Activated T-helper 1 cell treated with Interleukin-2 at 50 U/mL for 16 hours (primary cell): ENCODE results near the gene RNF169.

Source experiments
- DNase-seq: peaks from one replicate; pipeline ENCODE4 v3.0.0-alpha.2; 2020; ENCODE audit warnings: low read depth

RNF169 gene

DNA sequence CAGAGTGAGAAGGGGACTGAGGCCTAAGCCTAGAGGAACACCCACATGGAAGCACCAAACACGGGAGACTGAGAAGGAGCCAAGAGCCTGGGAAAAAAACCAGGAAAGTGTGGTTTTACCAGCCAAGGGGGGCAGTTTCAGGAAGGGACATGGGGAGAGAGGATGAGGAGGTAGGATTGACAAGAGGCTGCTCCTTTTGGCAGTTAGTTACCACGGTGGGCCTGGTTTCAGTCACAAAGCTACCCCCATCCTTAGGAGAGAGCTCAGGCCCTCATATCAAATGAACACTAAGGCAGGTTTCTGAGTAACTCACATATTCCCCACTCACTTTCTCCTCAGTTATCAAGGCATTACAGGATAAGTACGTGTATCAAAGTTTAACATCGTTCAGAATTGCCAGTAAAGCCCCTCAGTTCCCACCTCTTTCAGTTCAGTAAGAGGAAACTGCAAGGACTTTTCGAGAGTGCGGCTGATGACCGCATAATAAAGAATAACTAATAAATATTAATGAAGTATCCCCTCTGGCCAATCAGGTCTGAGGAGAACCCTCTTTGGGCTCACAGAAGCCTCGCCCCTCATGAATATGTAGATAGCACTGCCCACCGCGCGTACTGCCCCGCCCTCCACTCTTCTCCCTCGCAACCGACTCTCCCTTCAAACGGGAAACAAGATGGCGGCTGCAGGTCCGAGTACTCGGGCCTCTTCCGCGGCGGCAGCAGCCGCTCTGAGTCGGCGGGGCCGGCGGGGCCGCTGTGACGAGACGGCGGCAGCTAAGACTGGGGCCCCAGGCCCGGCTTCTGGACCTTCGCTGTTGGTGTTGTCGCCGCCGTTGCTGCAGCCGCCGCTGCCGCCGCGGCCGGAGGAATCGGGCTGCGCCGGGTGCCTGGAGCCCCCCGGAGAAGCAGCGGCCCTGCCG is at the start of gene RNF169:
RNF169 (plus strand) TSS at position 639 of the 916 bp plus-strand sequence; CDS start at position 671, 32 bp downstream.
- DNase-seq: peak; percentile 80

- DNase-seq: no peak
Observed at GRCh38 chr11:74699615-74700396, 48.8 kb upstream of the RNF169 start.

- DNase-seq: no peak
Observed at GRCh38 chr11:74701351-74701750, 47.3 kb upstream of the RNF169 start.

DNA sequence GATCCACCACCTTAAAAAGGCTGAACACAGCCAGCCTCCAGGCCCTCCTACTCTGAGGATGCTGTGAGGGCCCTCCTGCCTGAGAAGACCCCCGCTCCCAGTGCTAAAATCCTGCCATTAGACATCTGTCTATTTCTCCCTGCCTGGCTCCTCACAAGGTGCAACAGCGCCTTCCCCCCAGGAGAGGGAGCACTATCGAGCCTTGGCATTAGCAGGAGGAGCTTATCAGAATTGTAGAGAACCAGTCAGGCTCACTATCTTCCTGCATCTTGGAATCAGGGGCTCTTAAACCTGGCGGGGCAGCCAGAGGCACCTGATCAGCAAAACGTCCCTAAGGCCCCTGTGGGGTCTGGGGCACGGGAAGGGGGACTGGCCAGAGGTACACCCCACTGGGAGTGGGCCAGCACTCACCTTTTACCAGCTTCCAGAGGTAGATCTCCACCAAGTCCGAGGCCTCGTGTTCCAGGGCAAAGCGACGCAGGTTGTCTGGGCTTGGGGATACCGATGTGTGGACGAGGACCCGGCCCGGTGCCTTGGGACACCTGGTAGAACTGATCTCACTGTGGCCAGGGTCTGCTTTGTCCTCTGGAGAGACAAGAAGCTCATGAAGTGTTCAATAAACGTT is 46.2 kb upstream of the RNF169 start:
- DNase-seq: peak; percentile 19

DNA sequence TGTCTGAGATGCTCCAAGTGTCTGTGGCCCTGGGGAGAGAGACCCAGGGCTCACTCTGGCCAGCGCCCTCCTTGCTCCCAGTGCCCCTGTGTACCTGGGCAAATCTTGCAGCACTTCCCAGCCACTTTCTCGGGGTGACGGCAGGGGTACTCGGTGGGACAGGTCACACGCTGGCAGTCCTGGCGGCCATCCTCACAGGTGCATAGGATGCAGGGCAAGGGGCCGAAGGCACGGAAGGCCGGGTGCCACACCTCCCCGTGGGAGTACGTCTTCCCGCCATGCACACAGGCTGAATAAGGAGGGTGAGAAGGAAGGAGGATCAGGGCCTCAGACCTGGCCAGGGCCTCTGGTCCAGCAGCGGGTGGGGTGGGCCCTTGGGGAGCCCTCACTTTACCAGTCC is 45.4 kb upstream of the RNF169 start:
- DNase-seq: no peak

DNA sequence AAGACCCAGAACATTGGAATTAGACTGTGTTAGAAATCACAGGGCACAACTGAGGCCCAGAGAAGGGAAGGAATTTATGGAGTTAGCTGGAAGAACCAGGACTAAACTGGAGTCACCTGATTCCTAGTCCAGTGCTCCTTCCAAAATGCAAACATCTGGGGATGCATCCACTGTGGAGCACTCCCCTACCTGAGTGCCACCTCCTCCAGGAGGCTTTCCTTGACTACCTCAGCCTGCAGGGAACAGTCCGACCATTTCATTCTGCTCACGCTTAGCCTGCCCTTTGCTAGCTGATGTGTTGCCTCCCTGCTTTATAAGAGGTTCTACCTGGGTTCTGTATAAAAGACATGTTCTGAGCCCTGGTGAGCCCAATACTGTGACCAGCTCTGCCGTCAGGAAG is 41.5 kb upstream of the RNF169 start:
- DNase-seq: no peak

- DNase-seq: no peak
Observed at GRCh38 chr11:74707602-74708510, 40.8 kb upstream of the RNF169 start.

DNA sequence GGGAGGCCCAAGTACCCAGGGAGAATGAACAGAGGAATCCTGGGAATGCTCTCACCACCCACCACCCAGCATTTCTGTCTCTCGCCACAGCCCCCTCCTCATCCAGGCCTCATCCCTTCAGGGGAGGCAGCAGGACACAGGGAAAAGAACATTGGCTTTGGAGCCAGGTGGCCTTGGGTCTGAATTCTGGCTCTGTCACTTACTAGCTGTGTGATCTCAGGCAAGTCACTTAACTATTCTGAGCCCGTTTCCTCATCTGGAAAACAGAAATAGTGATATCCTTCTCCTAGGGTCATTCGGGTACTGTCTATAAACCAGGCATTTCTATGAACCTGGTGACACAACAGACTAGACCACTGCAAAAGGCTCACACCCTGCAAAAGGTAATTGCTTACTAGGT is 39.5 kb upstream of the RNF169 start:
- DNase-seq: no peak

DNA sequence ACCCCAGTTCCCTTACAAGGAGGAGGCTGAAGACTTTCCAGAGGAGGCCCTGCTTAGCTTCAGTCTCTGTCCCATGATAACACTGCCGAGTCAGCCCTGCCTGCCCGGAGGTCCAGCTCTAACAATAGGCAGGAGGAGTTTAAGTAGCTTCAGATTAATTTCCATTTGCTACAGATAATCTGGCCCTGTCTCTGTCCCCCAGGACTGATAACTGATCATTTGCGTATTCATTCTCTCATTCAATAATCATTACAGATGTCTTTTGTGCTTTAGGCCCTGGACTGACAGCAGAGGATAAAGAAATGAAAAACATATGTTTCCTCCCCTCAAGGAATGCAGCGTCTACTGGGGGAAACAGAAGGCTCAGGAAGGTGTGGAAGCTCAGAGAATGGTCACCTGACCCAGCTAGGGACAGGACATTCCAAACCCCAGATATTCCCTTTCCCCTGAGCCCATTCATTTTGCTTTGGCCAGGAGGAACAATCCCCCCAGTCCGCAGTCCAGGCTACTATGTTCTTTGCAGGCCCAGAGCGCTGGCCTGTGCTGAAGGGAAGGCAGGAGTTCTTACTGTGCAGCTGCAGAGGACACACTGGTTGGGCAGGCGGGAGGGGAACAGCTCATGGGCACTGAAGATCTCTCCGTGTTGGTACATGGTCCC is 38.2 kb upstream of the RNF169 start:
- DNase-seq: no peak

DNA sequence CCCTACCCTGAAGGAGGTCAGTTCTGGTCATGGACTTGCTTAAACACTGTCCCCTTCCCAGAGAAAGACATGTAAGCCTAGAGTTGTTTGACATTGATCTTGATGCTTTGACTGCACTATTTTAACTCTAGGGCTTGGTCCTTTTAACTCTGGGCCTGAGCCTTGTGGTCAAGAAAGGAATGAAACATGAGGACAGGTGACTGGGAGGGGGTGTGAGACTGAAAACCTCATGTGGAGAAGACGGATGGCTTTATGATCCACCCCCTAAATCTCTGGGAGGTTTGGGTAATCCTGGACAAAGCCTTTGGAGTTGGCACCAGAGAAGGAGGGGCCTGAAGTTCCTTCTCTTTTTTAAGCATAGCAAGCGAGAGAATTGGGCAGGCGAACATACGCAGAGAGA is 35.0 kb upstream of the RNF169 start:
- DNase-seq: no peak

DNA sequence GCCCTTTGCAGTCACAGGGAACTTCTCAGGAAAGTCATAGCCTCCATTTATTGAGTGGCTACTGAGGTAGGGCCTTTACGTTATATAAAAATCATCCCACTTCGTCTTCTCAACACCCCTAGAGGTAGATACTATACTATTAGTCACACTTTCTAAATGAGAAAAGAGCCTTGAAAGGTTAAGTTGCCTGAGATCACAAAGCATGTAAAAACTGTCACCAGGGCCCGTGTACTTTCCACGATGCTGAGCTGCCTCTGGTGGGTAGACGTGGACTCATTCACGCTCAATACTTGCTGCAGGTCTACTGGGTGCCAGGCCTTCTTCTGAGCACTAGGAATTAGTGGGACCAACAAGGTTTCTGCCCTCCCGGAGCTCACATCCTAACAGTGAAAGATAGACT is 33.7 kb upstream of the RNF169 start:
- DNase-seq: no peak

- DNase-seq: no peak
Observed at GRCh38 chr11:74717221-74717969, 31.3 kb upstream of the RNF169 start.

GRCh38 chr11:74719011-74719410 is 29.6 kb upstream of the RNF169 start:
- DNase-seq: no peak

DNA sequence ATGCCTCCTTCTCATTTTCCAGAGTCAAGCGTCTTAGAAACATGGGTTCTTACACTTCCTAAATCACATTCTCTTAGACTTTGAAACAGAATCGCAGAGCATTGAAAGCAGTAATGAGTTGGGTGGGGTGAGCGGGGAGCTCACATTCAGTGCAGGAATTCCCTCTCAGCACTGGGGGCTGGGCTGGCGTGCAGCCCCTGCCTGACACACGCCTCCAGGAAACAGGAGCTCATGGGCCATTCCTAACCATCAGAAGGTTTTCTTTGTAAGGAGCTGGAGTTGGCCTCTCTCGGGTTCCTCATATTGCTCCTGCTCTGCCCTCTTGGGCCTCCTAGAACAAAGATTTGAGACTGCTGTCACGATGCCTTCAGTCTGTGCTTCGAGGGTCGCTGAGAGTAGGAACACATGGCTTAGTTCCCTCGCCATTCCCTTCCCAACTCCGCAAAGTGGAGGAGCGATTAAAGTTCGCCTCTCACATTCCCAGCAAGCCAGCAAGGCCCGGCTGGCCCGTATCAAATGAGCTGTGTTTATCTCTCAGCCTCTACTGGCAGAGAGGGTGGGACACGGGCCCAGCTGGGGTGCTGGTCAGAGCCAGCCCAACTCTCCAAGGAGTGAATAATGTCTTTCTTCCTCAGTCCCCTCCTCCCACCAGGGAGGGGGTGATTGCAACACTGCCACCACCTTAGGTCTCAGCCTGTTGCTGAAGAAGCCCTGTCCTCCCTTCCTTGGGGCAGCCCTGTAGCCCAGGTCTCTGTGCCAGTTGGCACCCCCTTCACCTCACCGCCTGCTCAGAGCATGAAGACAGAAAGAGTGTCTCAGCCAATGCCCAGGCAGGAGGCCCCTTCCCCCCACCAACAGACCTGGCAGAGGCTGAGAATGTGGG is 27.8 kb upstream of the RNF169 start:
- DNase-seq: no peak

DNA sequence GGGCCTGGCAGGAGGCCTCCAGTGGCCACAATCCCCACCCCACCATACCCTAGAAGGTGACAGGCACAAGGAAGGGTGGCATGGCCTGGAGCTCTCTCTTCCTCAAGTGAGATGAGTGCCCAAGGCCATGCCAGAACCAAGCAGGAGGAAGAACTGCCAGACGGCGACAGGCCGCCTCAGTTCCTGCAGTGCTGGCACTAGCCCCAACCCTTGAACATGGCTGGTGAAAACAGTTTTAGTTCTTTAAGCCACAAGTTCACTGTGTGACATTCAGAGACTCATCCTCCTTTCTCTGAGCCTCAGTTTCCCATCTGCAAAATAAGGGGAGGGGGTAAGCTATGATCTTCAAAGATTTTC is 27.2 kb upstream of the RNF169 start:
- DNase-seq: no peak

DNA sequence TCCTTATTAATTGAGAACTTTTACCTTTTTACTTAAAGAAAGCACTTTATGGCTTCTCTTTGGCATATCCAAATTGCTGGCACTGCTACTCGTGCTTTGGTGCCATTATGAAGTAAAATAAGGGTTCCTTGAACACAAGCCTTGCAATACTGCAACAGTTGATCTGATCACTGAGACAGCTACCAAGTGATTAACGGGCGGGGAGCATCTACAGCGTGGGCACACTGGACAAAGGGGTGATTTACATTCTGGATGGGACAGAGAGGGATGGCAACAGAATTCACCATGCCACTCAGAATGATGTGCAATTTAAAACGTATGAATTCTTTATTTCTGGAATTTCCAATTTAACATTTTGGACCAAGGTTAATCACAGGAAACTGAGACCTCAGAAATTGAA is 25.1 kb upstream of the RNF169 start:
- no peak for DNase-seq

DNA sequence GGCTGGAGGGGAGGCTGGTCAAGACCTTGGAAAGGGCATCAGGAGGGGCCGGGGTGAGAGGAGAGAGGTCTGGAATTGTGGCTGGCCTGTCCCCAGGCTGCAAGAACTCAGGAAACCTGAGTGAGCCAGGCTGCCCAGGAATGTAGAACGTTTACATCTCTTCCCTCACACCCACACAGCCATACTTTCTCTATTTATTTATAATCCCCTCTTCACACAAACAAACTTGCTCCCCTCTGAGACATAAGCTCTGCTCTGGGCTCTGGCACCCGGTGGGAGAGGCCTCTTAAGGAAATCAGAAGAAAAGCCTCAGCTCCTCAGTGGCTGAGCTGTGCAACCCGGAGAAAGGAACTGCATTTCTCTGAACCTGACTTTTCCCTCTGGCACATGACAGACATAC is 22.9 kb upstream of the RNF169 start:
- DNase-seq: no peak

GRCh38 chr11:74726547-74727182 is 22.0 kb upstream of the RNF169 start:
- DNase-seq: peak; percentile 35

DNA sequence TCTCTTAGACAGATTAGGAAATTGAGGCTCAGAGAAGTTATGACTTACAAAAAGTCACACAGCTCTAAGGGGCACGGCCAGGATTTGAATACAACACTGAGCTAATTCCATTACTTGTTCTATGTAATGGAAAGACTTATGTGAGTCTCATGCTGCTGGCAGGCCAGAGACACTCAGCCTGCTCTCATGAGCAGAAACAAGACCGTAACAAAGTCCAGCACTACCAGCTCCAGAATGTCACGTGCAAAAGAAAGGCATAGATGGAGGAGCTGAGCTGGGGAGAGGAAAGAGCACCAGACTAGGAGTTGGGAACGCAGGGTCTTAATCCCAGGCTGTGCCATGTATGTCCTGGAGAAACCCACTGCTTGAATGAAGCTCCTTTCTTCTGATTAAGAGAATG is 19.3 kb upstream of the RNF169 start:
- DNase-seq: no peak
